GM12878 (cell line): ENCODE results near the gene SIDT2. TPM values are rescaled to one million over a fixed set of nuclear protein-coding genes. Genes with fewer than 3 reads are reported as not detected.
"Not testable (repeated sequence)": the region's sequence is repeated elsewhere in the genome, so short reads cannot be mapped to it uniquely, and the experiment has no call there.

Source experiments
- ATAC-seq: fragments of 200-7000 bp; cut with Tn5 transposase; 3 replicates; pipeline ENCODE4 v1.9.1; 2020; ENCODE audit warnings: mild to moderate bottlenecking, moderate library complexity
- BruUV-seq: library from RNA; stranded (reverse); fragments of 400-500 nt; replicated peaks from 2 replicates; lab custom pipeline; 2021; lab: Mats Ljungman, UMichigan
- CTCF ChIA-PET: fragments of 300-600 bp; sonication (Branson Sonifier 250); formaldehyde crosslinking; extraction: SDS; loops from one replicate; lab custom pipeline; 2021; ENCODE audit warnings: inconsistent platforms; lab: Yijun Ruan, JAX
- POLR2A ChIA-PET: fragments of 350-600 bp; formaldehyde crosslinking; extraction: SDS; loops from one replicate; lab custom pipeline; 2021; ENCODE audit warnings: inconsistent platforms; lab: Charles Lee
- RAD21 ChIA-PET: fragments of 300-600 bp; sonication (Branson Sonifier 250); formaldehyde crosslinking; loops from one replicate; lab custom pipeline; 2023; ENCODE audit warnings: antibody characterized with exemption; ENCODE audit not compliant: unreplicated experiment; lab: Charles Lee
- SMC1A ChIA-PET: fragments of 300-600 bp; sonication (Branson Sonifier 250); formaldehyde crosslinking; loops from one replicate; lab custom pipeline; 2023; ENCODE audit not compliant: unreplicated experiment, uncharacterized antibody; lab: Charles Lee
- DNase-seq: peaks from one replicate; pipeline ENCODE4 v3.0.0-alpha.2; 2011; ENCODE audit warnings: low read depth, low spot score
- FAIRE-seq: peaks from 3 replicates; lab custom pipeline; 2011; peaks lifted over from hg19 to GRCh38; lab: Jason Lieb, UNC
- H2AFZ ChIP-seq: 2 replicates; pipeline ENCODE4 v1.6.0; 2011; ENCODE audit warnings: low read depth, low read length, control low read depth; ENCODE audit not compliant: control insufficient read depth
- H3K27ac ChIP-seq: 2 replicates; pipeline ENCODE4 v1.5.1; 2011; ENCODE audit warnings: control low read depth; ENCODE audit not compliant: control insufficient read depth, insufficient read depth
- H3K27me3 ChIP-seq, 2 experiments: replicated peaks in 1 of 2; 2 replicates each; pipeline versions ENCODE4 v1.6.0 to v1.6.1; 2011; ENCODE audit warnings: low read length in 1 of 2; ENCODE audit not compliant: control insufficient read depth in 2 of 2, insufficient read depth in 2 of 2
- H3K36me3 ChIP-seq, 2 experiments: 2 replicates each; pipeline ENCODE4 v1.5.1; 2011; ENCODE audit warnings: low read length in 1 of 2; ENCODE audit not compliant: control insufficient read depth in 2 of 2, insufficient read depth in 2 of 2
- H3K4me1 ChIP-seq: 2 replicates; pipeline ENCODE4 v1.6.1; 2011; ENCODE audit warnings: mild to moderate bottlenecking, low read length, moderate library complexity, mixed read lengths; ENCODE audit not compliant: control insufficient read depth, insufficient read depth
- H3K4me2 ChIP-seq: 2 replicates; pipeline ENCODE4 v1.6.0; 2011; ENCODE audit warnings: control low read depth; ENCODE audit not compliant: control insufficient read depth, insufficient read depth
- H3K4me3 ChIP-seq: fragments of 200-600 bp; sonication (generic); 2 replicates; pipeline ENCODE4 v1.5.1; 2016
- H3K79me2 ChIP-seq: 2 replicates; pipeline ENCODE4 v1.6.0; 2011; ENCODE audit warnings: low read length; ENCODE audit not compliant: control insufficient read depth, insufficient read depth
- H3K9ac ChIP-seq: 2 replicates; pipeline ENCODE4 v1.8.0; 2011; ENCODE audit warnings: low read length, control low read depth, mixed read lengths; ENCODE audit not compliant: control insufficient read depth, insufficient read depth
- H3K9me3 ChIP-seq: replicated peaks from 3 replicates; pipeline ENCODE4 v1.5.1; 2011; ENCODE audit warnings: mild to moderate bottlenecking, low read length; ENCODE audit not compliant: control insufficient read depth, insufficient read depth
- H4K20me1 ChIP-seq: 2 replicates; pipeline ENCODE4 v1.6.0; 2011; ENCODE audit not compliant: control insufficient read depth, insufficient read depth
- WGBS: methylation state at CpG from one replicate; pipeline ENCODE4 v1.1.6; 2016; ENCODE audit warnings: low lambda C conversion rate; ENCODE audit not compliant: insufficient replicate concordance, insufficient coverage; ENCODE audit errors: missing lambda C conversion rate; 5-methylcytosine and 5-hydroxymethylcytosine counted together
- in situ Hi-C: fragments of 300-500 bp; cut with MboI; formaldehyde crosslinking; loops from 9 replicates; pipeline ENCODE4 v1.14.3; 2018; ENCODE audit warnings: mixed read lengths
- intact Hi-C: fragments of 100-400 bp; cut with micrococcal nuclease; formaldehyde crosslinking; loops from one replicate; pipeline ENCODE4 v1.14.2; 2022; ENCODE audit not compliant: unreplicated experiment
- polyA plus RNA-seq, 11 experiments: library from polyadenylated mRNA; depleted of rRNA in 4 of 11; unstranded in 6 of 11; stranded (reverse) in 5 of 11; fragments of >200 nt; fragmentation: Nextera tagmentation in 4 of 11; fragmentation: Illumina TruSeq in 1 of 11; extraction: Ambion mirVana in 4 of 11; extraction: Trizol in 1 of 11; gene quantifications; 1 replicate in 1 of 11; 2 replicates in 10 of 11; pipeline versions ENCODE4 v1.2.1 to v1.2.3, GENCODE V29; 2011 to 2016; ENCODE audit warnings: inconsistent platforms in 2 of 11, missing spikeins in 2 of 11, low read depth in 1 of 11
- total RNA-seq, 4 experiments: library from RNA; depleted of rRNA in 3 of 4; stranded (reverse); fragments of >200 nt in 3 of 4; fragmentation: Illumina TruSeq in 1 of 4; extraction: Trizol in 1 of 4; gene quantifications; 2 replicates each; pipeline versions ENCODE4 v1.2.1 to v1.2.3, GENCODE V29; 2013 to 2021

Gene SIDT2
- total and polyA plus RNA-seq, 10 of the 15 experiments (the other 5 are each of a cell fraction or from before 2014, with no cell fraction given), result 4.9 to 23.9 (median 10.3) TPM

- intact Hi-C loops, result loop anchor here (5.0 kb wide), 1 partner anchor 72 kb away; no protein-coding TSS in a partner anchor
- BruUV-seq, RAD21 ChIA-PET: not testable (repeated sequence)
These were observed 43.6 kb upstream of the SIDT2 start for GRCh38 chr11:117134979-117135378.

GRCh38 chr11:117137223-117138086 is 41.1 kb upstream of the SIDT2 start:
- WGBS, result no CpG with 5 or more reads among the region's 15 CpGs
- not testable (repeated sequence) for FAIRE-seq

More at GRCh38 chr11:117134979-117135378, 43.6 kb upstream of the SIDT2 start:
- SMC1A ChIA-PET, FAIRE-seq, H3K36me3 ChIP-seq, H3K9me3 ChIP-seq, H3K4me2 ChIP-seq, H3K79me2 ChIP-seq, POLR2A ChIA-PET, H4K20me1 ChIP-seq, H3K4me1 ChIP-seq, H3K9ac ChIP-seq, CTCF ChIA-PET, DNase-seq, ATAC-seq, H3K4me3 ChIP-seq, H2AFZ ChIP-seq, H3K27me3 ChIP-seq, H3K27ac ChIP-seq: not testable (repeated sequence)
- 0% methylated on average over 1 of the region's 4 CpGs for whole genome bisulfite sequencing
- in situ Hi-C loops, result loop anchor here (5.0 kb wide), 1 partner anchor 72 kb away; no protein-coding TSS in a partner anchor

More at GRCh38 chr11:117137223-117138086, 41.1 kb upstream of the SIDT2 start:
- H2AFZ ChIP-seq, H3K9me3 ChIP-seq, intact Hi-C loops, H3K27ac ChIP-seq, POLR2A ChIA-PET, H3K4me2 ChIP-seq, H3K9ac ChIP-seq, SMC1A ChIA-PET, DNase-seq, H3K79me2 ChIP-seq, RAD21 ChIA-PET, H3K36me3 ChIP-seq, H3K4me3 ChIP-seq, CTCF ChIA-PET, ATAC-seq, H3K27me3 ChIP-seq, H3K4me1 ChIP-seq, BruUV-seq, H4K20me1 ChIP-seq, in situ Hi-C loops: not testable (repeated sequence)
